ENCODE data around the gene CNTLN. TPM values are rescaled to one million over a fixed set of nuclear protein-coding genes. Genes with fewer than 3 reads are reported as not detected.

The CNTLN gene
- total RNA-seq, 2 experiments from 2014 or later: 0.71 to 0.83 TPM

DNA sequence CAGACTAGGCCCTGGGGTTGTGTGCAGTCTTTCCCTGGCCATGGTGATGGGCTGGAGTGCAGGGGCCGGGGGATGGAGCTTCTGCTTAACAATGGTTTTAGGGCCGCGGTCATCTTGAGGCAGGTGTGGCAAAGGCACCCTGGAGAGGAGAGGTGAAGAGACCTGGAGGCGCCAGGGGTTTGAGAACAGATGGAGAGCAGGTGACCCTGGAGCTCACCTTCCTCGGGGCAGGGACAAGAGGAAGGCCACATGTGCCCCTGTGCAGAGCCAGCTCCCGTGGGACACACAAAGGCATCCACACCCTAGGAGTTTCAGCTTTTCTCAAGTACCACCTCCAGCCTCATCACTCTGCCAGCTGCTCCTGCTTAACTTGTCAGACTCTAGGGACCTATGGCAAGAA, 397.6 kb downstream of the CNTLN start:
- H3K4me1 Mint-ChIP-seq: no peaks in the 10 kb centered on the region
- DNase-seq (no peak), ATAC-seq (ENCODE audit: low read depth) (no peak)
- no peak overlapping the region for H3K4me3 Mint-ChIP-seq
- no peaks in the 10 kb centered on the region for H3K27me3 Mint-ChIP-seq
- POLR2A ChIA-PET: no interaction called here
- no peaks in the 10 kb centered on the region for H3K36me3 Mint-ChIP-seq
- H3K27ac Mint-ChIP-seq: no peak overlapping the region
- H3K9me3 Mint-ChIP-seq: no peaks in the 10 kb centered on the region

DNA sequence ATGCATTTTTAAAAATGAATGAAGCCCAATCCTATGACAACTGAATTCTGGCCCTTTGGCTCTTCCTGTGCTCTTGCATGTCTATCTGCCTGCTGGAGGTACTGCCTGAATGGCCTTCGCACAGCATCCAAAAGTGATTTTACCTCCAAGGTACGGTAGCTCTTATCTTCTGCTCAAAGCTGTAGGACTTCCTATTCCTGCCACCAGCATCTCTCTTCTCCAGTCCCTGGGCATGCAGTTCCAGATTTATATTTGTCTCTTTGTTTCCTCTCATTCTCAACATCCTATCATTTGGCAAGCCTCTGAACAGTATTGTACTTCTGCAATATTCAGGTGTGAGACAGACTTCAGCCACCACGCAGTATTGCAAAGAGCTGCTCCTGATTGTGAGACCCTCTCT, 400.3 kb downstream of the CNTLN start:
- Mint-ChIP-seq H3K4me3 (no peak overlapping the region), H3K27ac (no peak overlapping the region), H3K9me3 (no peaks in the 10 kb centered on the region), H3K27me3 (no peaks in the 10 kb centered on the region), H3K36me3 (no peaks in the 10 kb centered on the region), H3K4me1 (no peaks in the 10 kb centered on the region)
- ATAC-seq (ENCODE audit: low read depth) (no peak), DNase-seq (no peak)
- POLR2A ChIA-PET: no interaction called here

DNA sequence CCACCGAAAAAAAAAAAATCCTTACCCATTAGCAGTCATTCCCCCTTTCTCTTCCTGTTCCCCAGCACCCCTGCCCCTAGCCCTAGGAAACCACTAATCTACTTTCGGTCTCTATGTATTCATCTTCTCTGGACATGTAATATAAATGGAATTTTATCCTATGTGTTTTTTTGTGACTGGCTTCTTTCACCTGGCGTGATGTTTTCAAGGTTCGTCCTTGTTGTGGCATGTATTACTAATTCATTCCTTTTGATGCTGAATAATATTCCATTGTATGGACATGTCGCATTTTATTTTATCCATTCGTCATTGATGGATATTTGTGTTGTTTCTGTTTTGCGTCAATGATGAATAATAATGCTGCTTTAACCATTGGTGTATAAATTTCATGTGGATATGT, 401.2 kb downstream of the CNTLN start:
- no peaks in the 10 kb centered on the region for H3K36me3 Mint-ChIP-seq
- H3K4me1 Mint-ChIP-seq: no peaks in the 10 kb centered on the region
- POLR2A ChIA-PET: no interaction called here
- no peak for DNase-seq
- peaks cover 2% of the 10 kb centered on the region for H3K9me3 Mint-ChIP-seq
- ATAC-seq (ENCODE audit: low read depth): no peak
- H3K27ac Mint-ChIP-seq: no peak overlapping the region
- no peaks in the 10 kb centered on the region for H3K27me3 Mint-ChIP-seq
- H3K4me3 Mint-ChIP-seq: no peak overlapping the region

DNA sequence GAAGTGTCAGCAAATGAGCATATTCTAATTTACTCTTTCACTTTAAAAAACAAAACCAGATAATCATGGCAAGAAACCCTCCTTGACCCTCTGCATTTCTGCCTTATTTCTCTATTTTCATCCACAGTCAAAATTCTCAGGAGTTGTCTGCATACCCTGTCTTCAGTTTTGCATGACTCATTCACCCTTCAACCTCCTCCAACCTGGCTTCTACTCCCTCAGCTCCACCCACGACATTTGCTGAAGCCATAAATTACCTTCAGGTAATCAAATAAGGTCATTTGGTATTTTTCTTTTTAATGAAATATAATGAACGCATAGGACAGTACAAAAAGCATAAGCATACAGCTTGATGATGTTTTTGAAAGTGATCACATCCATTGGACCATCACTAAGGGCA, 416.2 kb downstream of the CNTLN start:
- Mint-ChIP-seq H3K4me1 (no peaks in the 10 kb centered on the region), H3K9me3 (peaks cover 3% of the 10 kb centered on the region), H3K27me3 (no peaks in the 10 kb centered on the region), H3K36me3 (no peaks in the 10 kb centered on the region), H3K27ac (no peak overlapping the region), H3K4me3 (no peak overlapping the region)
- DNase-seq: no peak
- no peak for ATAC-seq (ENCODE audit: low read depth)
- POLR2A ChIA-PET: no interaction called here
